ENCODE results near the gene RXRG. TPM values are rescaled to one million over a fixed set of nuclear protein-coding genes. Genes with fewer than 3 reads are reported as not detected.

Gene RXRG
- total RNA-seq, 1 donor from 2014 or later, result not detected

DNA sequence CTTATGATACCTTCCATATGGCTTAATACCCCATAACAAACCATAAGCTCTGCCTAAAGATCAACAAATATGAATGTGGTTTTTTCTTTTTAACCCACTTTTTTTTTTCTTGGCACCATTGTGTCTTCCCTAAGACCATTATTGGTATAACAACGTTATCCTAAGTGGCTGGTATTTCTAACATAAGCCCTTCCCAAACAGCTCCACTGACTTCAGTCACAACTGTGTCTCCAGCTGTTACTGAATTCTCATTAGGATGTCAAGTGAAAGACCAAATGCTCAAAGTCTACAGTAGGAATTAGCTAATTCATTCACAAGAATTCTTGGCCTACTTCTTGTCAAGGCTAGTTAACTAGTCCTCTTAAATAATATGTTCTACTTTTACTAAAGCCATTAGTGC lies 4.2 kb upstream of the RXRG start:
- Histone ChIP-seq H3K27me3 (ENCODE audit: control insufficient read depth, insufficient read depth, low read length) (peaks cover 18% of the 10 kb centered on the region), H3K36me3 (ENCODE audit: control insufficient read depth, insufficient read depth, low read length) (no peaks in the 10 kb centered on the region), H3K4me3 (ENCODE audit: low read depth, low read length) (no peak overlapping the region)
- TF ChIP-seq, protein P1, sequence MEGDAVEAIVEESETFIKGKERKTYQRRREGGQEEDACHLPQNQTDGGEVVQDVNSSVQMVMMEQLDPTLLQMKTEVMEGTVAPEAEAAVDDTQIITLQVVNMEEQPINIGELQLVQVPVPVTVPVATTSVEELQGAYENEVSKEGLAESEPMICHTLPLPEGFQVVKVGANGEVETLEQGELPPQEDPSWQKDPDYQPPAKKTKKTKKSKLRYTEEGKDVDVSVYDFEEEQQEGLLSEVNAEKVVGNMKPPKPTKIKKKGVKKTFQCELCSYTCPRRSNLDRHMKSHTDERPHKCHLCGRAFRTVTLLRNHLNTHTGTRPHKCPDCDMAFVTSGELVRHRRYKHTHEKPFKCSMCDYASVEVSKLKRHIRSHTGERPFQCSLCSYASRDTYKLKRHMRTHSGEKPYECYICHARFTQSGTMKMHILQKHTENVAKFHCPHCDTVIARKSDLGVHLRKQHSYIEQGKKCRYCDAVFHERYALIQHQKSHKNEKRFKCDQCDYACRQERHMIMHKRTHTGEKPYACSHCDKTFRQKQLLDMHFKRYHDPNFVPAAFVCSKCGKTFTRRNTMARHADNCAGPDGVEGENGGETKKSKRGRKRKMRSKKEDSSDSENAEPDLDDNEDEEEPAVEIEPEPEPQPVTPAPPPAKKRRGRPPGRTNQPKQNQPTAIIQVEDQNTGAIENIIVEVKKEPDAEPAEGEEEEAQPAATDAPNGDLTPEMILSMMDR (IDR thresholded peaks at IDR 0.05; ENCODE audit: insufficient read depth, low read length, poor library complexity, severe bottlenecking), result no peak
- DNase-seq (ENCODE audit: low read depth), result no peak

DNA sequence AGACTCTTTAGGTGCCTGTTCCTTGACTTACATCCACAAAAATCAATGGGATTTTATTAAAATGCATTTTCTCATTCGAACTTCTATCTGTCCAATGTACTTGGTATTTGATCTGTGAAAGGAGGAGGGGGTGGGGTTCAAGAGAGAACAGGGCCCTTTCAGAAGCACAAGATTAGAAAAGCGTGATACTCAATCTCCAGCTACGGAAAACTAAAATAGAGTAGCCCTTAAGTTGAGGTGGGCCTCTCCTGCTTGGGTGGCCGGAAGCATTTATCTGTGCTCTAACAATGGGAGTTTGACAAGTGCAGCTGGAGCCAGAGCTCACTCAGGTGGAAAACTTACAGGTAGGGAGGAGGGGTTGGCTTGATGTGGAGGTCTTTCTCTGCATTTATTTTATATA lies 462 bp upstream of the RXRG start:
- no peaks in the 10 kb centered on the region for H3K36me3 ChIP-seq (ENCODE audit: control insufficient read depth, insufficient read depth, low read length)
- no peak for DNase-seq (ENCODE audit: low read depth)
- H3K27me3 ChIP-seq (ENCODE audit: control insufficient read depth, insufficient read depth, low read length), result peaks cover 37% of the 10 kb centered on the region
- TF ChIP-seq, protein P1 (IDR thresholded peaks at IDR 0.05; ENCODE audit: insufficient read depth, low read length, poor library complexity, severe bottlenecking), result no peak
- H3K4me3 ChIP-seq (ENCODE audit: low read depth, low read length), result no peak overlapping the region

DNA sequence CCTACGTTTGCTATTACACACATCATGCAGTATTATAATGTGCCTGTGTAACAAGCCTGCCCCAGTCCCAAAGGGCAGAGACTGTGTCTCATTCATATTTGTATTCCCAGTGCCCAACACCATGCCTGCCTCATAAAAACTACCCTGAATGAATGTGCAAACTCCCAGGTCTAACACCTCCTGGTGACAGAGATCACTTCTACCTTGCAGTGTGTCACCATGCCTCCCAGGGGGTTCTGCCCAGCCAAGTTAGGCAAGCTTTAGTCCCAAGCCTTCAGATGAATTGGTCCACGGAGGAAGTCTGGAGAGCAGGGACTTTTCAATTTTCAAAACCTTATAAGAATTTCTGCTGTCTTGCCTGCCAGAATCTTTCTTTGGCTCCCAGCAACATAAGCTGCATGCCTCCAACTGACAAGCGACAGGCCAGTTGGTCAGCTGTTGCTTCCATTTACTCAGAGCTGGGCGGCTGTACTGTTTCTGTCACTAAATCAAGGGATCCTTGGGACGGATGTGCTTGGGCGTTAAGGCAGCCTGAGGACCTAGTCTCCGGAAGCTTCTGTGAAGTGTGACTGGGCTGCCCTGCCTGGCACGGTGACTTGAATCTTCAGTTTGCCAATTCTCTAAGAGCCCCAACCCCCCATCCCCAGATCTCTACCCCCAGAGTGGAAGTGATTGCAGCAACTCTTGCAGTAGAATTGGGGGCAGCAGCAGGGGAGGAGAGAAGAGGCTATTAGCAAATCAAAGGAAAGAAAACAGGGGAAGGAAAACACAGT lies 1.2 kb downstream of the RXRG start:
- H3K27me3 ChIP-seq (ENCODE audit: control insufficient read depth, insufficient read depth, low read length), result peaks cover 39% of the 10 kb centered on the region
- no peaks in the 10 kb centered on the region for H3K36me3 ChIP-seq (ENCODE audit: control insufficient read depth, insufficient read depth, low read length)
- H3K4me3 ChIP-seq (ENCODE audit: low read depth, low read length), result no peak overlapping the region
- DNase-seq (ENCODE audit: low read depth), result no peak
- TF ChIP-seq, protein P1 (IDR thresholded peaks at IDR 0.05; ENCODE audit: insufficient read depth, low read length, poor library complexity, severe bottlenecking), result no peak

DNA sequence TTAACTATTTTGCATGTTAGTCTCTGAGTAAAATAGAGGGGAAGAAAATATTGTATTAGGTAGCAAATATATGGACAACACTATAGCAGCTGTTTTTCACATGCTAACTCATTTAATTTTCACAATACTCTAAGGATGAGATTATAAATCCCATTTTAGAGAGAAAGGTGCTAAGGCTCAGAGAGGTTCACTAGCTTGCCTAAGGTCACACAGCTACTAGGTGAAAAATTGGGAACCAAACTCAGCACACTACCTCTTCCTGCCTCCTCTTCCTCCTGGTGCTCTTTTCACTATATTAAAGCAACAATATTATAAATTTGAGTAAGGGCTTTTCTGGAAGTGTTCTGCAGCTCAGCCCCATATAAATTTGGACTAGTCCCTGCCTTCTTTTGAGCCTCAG lies 2.3 kb downstream of the RXRG start:
- TF ChIP-seq, protein P1 (IDR thresholded peaks at IDR 0.05; ENCODE audit: insufficient read depth, low read length, poor library complexity, severe bottlenecking), result no peak
- no peak for DNase-seq (ENCODE audit: low read depth)
- Histone ChIP-seq H3K4me3 (ENCODE audit: low read depth, low read length) (no peak overlapping the region), H3K27me3 (ENCODE audit: control insufficient read depth, insufficient read depth, low read length) (peaks cover 39% of the 10 kb centered on the region), H3K36me3 (ENCODE audit: control insufficient read depth, insufficient read depth, low read length) (no peaks in the 10 kb centered on the region)

GRCh38 chr1:165442053-165442452 lies 2.9 kb downstream of the RXRG start:
- TF ChIP-seq, protein P1 (IDR thresholded peaks at IDR 0.05; ENCODE audit: insufficient read depth, low read length, poor library complexity, severe bottlenecking), result no peak
- Histone ChIP-seq H3K27me3 (ENCODE audit: control insufficient read depth, insufficient read depth, low read length) (peaks cover 39% of the 10 kb centered on the region), H3K4me3 (ENCODE audit: low read depth, low read length) (no peak overlapping the region), H3K36me3 (ENCODE audit: control insufficient read depth, insufficient read depth, low read length) (no peaks in the 10 kb centered on the region)
- no peak for DNase-seq (ENCODE audit: low read depth)

All from kidney epithelial cell (primary cell).